Activated CD4-positive, alpha-beta T cell treated with anti-CD3 and anti-CD28 coated beads for 48 hours (primary cell): ENCODE data around the gene CD3E.

ENCODE experiments used
- DNase-seq: peaks from one replicate; pipeline ENCODE4 v3.0.0-alpha.2; 2020

CD3E gene

DNA sequence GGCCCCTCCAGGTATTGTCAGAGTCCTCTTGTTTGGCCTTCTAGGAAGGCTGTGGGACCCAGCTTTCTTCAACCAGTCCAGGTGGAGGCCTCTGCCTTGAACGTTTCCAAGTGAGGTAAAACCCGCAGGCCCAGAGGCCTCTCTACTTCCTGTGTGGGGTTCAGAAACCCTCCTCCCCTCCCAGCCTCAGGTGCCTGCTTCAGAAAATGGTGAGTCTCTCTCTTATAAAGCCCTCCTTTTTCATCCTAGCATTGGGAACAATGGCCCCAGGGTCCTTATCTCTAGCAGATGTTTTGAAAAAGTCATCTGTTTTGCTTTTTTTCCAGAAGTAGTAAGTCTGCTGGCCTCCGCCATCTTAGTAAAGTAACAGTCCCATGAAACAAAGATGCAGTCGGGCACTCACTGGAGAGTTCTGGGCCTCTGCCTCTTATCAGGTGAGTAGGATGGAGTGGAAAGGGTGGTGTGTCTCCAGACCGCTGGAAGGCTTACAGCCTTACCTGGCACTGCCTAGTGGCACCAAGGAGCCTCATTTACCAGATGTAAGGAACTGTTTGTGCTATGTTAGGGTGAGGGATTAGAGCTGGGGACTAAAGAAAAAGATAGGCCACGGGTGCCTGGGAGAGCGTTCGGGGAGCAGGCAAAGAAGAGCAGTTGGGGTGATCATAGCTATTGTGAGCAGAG is at the start of gene CD3E:
TSS of gene CD3E (plus strand) at position 163 of the 681 bp plus-strand sequence. CDS start at position 386, 223 bp downstream.
- peak; percentile 80 for DNase-seq

DNA sequence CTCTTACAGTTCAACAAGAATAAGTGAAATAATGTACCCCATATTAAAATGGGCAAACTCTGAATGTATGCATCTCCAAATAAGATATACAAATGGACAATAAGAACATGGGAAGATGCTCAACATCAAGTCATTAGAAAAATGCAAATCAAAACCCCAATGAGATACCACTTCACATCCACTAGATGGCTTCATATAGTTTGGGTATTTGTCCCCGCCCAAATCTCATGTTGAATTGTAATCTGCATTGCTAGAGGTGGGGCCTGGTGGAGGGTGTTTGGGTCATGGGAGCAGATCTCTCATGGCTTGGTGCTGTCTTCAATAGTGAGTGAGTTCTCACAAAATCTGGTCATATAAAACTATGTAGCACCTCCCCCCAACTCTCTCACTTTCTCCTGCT is 46.1 kb upstream of the CD3E start:
- peak; percentile 30 for DNase-seq

GRCh38 chr11:118259138-118259537 is 45.4 kb upstream of the CD3E start:
- no peak for DNase-seq

- no peak for DNase-seq
These were observed 44.2 kb upstream of the CD3E start for GRCh38 chr11:118260353-118260752.

DNA sequence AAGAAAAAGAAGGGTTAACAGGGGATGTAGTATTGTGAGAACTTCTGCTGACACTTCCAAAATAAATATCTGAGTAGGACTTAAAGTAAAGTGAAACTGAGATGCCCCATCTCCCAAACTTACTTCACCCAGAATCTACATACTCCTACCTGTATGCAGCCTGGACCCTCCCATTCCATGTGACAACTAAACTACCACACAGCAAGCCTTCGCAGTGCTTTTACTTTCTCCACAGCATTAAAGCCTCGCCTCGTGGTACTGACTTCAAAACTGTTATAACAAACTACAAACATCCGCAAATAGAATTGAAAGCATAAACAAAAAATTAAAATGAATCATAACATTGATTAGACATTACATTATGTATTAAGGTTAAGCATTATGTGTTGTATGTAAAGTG is 41.4 kb upstream of the CD3E start:
- no peak for DNase-seq

- DNase-seq, result peak; percentile 49
These were observed 40.6 kb upstream of the CD3E start, which contains the start of gene MPZL2 for GRCh38 chr11:118263695-118264568. Gene MPZL2, minus strand, starts transcription at chr11:118264297. Its CDS starts 144 bp downstream, at chr11:118264153.

DNA sequence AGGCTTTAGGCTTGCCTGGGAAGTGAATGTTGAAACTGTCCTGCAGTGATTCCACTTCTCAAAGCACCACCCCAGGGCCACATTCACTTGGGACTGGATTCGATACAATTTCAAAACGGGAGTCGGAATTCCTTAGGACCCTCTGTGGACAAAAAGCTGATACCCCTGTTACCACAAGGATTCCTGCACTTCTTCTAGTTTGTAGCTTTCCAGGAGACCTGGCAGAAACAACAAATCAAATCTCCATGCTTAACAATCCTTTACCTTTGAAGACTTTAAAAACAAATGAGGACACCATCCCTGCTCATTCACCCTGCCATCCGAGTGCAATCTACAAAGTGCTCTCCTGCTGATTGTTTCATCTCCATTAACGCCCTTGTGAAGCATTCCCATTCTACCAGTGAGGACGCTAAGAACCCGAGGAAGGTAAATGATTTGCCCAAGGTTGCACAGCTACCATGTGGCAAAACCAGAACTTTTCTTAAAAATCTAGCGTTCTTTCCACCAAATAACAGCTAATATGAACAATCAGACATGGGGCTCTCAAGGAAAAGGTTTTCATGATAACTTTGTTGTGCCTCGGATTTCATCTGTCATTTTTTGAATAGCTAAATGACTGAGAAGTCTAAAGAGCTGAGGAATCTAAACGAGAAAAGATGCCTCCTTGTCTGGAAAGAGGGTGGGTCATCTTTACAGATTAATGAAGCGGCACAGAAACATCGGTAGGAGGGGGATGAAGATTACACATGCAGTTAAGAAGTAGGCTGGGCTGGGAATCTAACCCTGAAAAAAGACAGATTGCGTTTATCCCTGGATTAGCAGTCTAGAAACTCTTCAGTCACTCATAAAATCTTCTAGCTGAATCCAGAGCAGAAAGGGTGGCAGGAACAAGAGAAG is 39.7 kb upstream of the CD3E start:
- no peak for DNase-seq

GRCh38 chr11:118265954-118266353 is 38.6 kb upstream of the CD3E start:
- no peak for DNase-seq

DNA sequence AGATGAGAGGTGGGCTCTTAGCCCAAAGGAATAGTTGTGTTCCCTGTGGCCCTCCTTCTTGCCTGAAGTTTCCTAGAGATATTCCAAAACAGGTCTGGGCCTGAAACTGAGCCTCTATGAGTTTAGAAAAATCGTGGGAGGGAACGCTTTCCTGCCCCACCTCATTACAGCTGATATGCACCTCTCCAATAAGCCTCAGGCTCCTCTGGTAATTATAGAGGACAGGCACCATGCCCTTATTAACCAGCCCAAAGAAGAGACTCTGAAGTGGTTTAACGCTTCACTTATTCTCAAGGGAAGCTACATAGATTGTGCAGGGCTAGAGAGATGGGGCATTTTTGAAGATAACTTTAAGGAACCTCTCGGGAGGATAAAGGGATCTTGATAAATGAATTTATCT is 37.0 kb upstream of the CD3E start:
- DNase-seq, result no peak

DNA sequence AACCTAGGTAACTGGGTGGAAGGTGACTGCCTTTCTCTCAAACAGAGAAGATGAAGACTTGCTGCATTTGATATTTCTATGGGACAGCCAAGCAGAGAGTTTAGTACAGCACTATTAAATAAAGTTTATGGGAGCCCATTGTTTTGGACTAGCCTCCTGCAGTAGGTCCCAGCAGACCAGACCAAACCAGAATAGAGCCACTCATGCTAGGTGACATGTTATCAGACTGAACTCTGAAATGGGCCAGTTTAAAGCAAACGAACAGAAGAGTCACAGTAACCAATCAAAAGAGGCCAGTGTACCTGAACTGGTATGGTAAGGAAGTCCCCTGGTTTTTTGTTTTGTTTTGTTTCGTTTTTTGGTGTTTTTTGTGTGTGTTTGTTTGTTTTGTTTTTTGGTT is 32.5 kb upstream of the CD3E start:
- no peak for DNase-seq

DNA sequence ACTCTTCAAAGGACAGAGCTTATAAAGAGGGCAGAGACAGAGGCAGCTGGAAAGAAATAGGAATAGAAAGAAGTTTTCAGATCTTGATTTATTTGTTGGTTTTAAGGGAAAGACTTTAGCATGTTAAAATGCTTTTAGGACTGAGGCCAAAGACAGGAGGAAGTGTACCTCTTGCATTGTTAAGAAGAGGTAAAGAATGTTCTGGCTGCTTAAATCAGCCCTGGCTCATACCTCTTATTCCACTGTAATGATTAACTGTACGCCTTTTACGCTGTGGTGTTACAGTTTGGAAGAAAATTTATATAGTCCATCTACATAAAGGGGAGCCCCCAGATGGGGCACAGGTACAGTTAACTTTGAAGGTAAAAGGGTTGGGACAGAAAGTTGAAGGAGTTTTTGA is 30.3 kb upstream of the CD3E start:
- no peak for DNase-seq

DNA sequence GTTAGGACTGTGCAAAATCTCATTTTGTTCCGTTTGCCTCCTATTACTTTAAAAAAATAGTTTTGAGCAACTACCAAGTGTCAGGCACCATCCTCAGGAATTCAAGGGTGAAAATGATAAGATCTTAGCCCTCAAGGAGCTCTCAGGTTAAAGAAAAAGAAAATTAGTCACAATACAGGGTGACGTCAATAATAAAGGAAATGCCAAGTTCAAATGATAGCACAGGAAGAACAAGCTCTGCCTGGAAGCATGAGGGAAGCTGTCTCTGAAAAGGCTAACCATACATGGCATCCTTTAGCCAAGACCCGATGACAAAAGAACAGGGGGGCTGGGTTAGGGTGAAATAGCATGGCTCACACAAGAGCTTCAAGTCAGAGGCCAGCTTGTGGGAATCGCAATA is 29.4 kb upstream of the CD3E start:
- no peak for DNase-seq

GRCh38 chr11:118276422-118276821 is 28.1 kb upstream of the CD3E start:
- DNase-seq, result no peak

GRCh38 chr11:118277312-118277711 is 27.2 kb upstream of the CD3E start:
- DNase-seq, result peak; percentile 18

- peak; percentile 40 for DNase-seq
These were observed 23.2 kb upstream of the CD3E start for GRCh38 chr11:118281284-118281683.

DNA sequence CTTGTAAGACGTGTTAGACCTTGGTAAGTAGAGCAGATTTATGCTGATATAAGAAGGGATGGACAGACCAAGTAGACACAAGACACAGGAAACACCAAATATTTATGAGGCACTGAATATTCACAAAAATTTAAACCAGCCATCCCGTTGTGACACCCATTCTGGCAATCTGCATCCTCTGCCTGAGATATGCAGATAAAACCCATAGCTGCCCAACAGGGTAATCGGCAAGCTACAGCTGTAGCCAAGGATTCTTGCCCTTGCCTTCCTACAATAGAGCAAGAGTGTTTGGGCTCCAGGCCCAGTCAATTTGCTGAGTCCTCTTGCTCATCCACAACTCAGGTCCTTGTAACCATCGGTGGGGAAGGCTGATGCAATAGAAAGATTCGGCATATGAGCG is 21.9 kb upstream of the CD3E start:
- DNase-seq, result no peak

DNA sequence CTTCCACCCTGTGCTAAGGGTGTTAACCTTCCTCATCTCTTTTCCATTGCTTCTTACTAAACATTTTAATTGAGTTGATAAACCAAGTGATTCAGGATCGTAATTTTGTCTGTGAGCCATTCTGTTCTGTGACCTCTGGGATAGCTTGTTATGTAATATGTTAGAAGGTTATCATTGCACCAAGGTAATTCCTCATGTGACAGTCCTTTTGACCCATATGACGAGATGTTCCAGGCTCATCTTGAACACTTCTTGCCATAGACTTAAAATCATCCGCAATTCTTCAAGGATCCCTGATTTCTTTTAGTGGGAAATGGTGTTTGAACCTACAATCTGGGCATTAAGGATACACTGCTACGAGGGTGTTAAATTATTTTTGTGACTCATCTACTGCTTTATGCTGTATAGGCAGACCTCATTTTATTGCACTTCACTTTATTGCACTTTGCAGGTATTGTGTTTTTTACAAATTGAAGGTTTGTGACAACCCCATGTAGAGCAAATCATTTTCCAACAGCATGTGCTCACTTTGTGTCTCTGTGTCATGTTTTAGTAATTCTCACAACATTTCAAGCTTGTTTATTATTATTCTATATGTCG is 21.4 kb upstream of the CD3E start:
- DNase-seq, result no peak

DNA sequence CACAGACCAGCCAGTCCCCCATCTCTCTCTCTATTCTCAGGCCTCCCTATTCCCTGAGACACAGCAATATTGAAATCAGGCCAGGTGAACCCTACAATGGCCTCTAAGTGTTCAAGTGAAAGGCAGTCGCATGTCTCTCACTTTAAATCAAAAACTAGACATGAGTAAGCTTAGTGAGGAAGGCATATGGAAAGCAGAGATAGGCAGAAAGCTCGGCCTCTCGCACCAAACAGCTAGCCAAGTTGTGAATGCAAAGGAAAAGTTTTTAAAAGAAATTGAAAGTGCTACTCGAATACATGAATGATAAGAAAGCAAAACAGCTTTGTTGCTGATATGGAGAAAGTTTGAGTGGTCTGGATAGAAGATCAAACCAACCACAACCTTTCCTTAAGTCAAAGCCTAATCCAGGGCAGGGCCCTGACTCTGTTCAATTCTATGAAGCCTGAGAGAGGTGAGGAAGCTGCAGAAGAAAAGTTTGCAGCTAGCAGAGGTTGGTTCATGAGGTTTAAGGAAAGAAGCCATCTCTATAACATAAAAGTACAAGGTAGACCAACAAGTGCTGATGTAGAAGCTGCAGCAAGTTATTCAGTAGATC is 20.7 kb upstream of the CD3E start:
- peak; percentile 53 for DNase-seq

DNA sequence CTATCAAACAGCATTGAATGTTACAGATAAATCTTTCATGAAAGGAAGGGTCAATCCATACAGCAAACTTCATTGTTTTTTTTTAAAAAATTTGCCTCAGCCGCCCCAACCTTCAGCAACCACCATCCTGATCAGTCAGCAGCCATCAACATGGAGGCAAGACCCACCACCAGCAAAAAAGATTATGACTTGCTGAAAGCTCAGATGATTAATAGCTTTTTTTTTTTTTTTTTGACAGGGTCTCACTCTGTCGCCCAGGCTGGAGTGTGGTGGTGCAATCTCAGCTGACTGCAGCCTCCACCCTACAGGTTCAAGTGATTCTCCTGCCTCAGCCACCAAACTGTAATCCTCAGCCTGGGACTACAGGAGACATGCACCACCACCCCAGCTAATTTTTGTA is 18.0 kb upstream of the CD3E start:
- DNase-seq, result no peak

DNA sequence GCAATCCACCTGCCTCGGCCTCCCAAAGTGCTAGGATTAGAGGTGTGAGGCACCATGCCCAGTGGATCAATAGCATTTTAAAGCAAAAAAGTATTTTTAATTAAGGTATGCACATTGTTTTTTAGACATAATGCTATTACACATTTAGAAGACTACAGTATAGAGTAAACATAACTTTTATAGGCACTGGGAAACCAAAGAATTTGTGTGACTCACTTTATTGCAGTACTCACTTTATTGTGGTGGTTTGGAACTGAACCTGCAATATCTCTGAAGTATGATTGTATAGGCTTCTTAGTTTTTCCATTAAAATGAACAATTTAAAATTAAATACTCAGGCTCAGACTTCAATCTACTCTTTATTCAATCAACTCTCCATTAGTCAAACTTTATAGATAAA is 17.5 kb upstream of the CD3E start:
- DNase-seq, result no peak

DNA sequence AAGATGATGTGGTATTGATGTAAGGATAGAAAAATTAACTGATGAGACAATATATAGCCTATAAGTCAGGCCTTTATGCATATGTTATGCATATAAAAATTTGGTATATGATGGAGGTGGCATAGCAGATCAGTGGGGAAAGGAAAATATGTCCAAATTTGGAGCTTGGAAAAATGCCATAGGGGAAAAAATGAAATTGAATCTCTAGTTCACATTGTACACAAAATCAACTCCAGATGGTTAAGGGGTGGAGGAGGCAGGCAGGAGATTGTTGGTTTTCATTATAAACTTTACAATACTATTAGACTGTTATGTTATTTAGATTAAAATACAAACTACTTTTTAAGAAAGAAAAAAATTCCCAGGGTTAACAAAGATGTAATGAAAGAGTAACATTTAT is 15.1 kb upstream of the CD3E start:
- no peak for DNase-seq

DNA sequence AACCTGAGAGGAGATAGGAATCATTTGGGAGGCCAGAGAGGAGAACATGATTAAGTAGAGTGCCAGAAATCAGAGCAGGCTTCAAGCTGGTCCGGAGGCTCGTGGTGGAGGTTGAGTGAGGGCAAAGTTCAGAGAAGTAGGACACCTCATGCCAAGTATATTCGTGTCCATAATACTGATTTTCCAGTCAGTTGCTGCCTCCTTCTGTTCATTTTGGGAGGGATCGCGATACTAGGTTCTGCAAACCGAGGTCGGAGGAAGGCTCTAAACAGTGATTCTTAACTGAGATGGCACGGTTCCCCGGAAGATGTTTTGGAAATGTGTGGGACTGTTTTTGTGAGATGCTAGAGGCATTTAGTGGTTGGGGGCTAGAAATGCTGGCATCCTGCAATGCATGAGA is 13.6 kb upstream of the CD3E start:
- peak; percentile 53 for DNase-seq
